NCI-H1694 (cell line): ENCODE data around the gene ARHGAP27.
"Not testable (repeated sequence)": the region's sequence is repeated elsewhere in the genome, so short reads cannot be mapped to it uniquely, and the experiment has no call there.

Experiments
- DNase-seq: peaks from one replicate; lab custom pipeline; 2025; lab: John Stamatoyannopoulos, UW

ARHGAP27 gene

DNA sequence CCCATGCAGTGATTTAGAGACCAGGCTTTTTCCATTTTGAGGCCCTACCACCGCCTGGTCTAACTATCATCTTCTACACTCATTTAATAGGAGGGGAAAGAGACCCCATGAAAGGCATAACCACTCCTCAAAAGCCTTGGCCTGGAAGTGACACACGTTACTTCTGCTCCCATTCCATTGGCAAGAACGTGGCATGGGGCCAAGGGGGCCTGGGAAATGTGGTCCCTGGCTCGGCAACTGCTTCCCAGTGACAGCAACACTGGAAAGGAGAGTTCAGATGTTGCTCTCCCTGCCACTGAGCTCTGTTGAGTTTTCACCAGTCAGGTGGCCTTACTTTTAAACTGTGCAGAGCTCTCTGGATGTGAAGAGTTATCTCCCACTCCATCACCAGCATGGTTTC is 70.7 kb downstream of the ARHGAP27 start:
- DNase-seq = no peak

DNA sequence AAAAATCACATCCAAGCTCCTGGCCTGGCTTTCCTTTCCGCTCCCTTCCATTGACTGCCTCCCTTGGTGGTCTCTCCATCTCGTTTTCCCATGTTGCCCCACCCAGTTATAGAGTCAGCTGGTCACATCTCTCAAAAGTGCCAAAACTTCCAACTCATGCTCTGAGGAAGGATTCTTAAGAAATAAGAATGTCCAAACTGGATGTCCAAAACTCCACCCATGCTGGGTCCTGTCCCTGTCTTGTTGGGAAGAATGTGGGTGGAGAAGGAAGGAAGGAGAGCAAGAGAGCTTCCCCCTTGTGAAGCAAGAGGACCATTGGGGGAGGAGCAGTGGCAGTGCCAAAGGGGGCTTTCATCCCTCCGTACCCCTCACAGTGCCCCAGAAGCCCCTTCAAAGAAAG is 71.2 kb downstream of the ARHGAP27 start:
- no peak for DNase-seq

- no peak for DNase-seq
Measured at GRCh38 chr17:45357364-45357997, 75.2 kb downstream of the ARHGAP27 start.

- DNase-seq = no peak
Measured at GRCh38 chr17:45355087-45355486, 77.6 kb downstream of the ARHGAP27 start.

DNA sequence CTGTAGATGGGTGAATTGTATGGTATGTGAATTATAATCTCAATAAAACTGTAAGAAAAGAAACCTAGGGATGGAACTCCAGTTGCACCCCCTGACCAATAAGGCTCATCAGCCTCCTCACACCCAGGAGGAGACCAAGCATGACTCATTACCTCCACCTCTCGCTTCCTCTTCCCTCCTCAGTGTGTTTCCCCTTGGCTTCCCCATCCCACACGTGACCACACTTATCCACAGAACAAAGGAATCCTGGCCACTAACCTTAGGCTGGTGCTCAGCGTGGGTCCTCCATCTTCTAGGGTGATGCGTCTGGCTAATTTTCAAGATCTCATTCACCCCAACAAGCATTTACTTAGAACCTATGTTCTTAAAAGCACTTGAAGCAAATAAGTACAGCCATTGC is 79.6 kb downstream of the ARHGAP27 start:
- no peak for DNase-seq

GRCh38 chr17:45351831-45352230 is 80.8 kb downstream of the ARHGAP27 start:
- DNase-seq = no peak

DNA sequence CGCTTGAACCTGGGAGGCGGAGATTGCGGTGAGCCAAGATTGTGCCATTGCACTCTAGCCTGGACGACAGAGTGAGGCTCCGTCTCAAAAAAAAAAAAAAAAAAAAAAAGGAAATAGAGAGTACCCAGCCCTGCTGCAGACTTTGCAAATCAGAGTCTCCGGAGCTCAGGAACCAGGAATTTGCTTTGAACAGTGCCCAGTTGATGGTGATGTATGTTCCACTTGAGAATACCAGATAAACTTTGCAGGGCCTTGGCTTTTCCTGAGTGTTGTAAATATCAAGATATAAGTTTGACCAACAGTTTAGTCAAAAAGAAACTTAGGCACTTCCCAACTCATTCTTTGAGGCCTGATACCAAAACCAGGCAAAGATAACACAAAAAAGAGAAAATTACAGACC is 85.2 kb downstream of the ARHGAP27 start:
- no peak for DNase-seq

GRCh38 chr17:45346216-45347015 is 86.3 kb downstream of the ARHGAP27 start:
- no peak for DNase-seq

GRCh38 chr17:45345554-45346215 is 87.0 kb downstream of the ARHGAP27 start:
- DNase-seq = no peak

GRCh38 chr17:45345246-45345553 is 87.5 kb downstream of the ARHGAP27 start:
- no peak for DNase-seq

- DNase-seq = not testable (repeated sequence)
Measured at GRCh38 chr17:45343967-45344664, 88.6 kb downstream of the ARHGAP27 start.
